Umbilical cord (tissue), 1 donor: ENCODE results near the gene ACTL7A. TPM values are rescaled to one million over a fixed set of nuclear protein-coding genes. Genes with fewer than 3 reads are reported as not detected.

Source experiments
- total RNA-seq: library from RNA; depleted of rRNA; stranded (reverse); fragments of >200 nt; gene quantifications from one replicate; pipeline ENCODE4 v1.2.3, GENCODE V29; 2014; ENCODE audit warnings: low replicate concordance; ENCODE audit not compliant: insufficient read depth

ACTL7A gene
- total RNA-seq, 1 donor from 2014 or later = 0.96 TPM

Other genes with a start within 250 kb of the ACTL7A start
- 1.4 TPM for gene ACTL7B, start 6.3 kb upstream of the ACTL7A start, total RNA-seq
- gene ELP1, start 71.9 kb downstream of the ACTL7A start, total RNA-seq = 56.6 TPM
- gene ABITRAM, start 72.1 kb downstream of the ACTL7A start, total RNA-seq = 4.6 TPM
- 68.9 TPM for gene CTNNAL1, start 151.2 kb downstream of the ACTL7A start, total RNA-seq